Measurements from ENCODE around the gene TNRC18.

DNA sequence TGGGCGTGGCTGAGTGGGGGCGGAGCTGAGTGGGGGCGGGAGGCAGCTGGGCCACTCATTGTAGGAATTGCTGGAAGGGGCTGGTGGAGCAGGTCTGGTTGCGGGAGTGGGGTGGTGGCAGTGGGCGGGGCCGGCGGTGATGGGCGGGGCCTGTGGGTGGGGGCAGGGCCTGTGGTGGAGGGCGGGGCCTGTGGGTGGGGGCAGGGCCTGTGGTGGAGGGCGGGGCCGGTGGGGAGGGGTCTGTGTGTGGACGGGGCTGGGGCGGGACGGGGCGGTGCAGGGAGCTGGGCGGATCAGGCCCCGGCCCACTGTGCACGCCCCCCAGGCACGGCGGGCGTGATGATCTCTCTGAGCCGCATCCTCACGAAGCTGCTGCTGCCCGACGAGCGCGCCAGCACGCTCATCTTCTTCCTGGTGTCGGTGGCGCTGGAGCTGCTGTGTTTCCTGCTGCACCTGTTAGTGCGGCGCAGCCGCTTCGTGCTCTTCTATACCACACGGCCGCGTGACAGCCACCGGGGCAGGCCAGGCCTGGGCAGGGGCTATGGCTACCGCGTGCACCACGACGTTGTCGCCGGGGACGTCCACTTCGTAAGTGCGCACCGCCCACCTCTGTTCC, 126.9 kb downstream of the TNRC18 start:
- TF ChIP-seq, protein P1, sequence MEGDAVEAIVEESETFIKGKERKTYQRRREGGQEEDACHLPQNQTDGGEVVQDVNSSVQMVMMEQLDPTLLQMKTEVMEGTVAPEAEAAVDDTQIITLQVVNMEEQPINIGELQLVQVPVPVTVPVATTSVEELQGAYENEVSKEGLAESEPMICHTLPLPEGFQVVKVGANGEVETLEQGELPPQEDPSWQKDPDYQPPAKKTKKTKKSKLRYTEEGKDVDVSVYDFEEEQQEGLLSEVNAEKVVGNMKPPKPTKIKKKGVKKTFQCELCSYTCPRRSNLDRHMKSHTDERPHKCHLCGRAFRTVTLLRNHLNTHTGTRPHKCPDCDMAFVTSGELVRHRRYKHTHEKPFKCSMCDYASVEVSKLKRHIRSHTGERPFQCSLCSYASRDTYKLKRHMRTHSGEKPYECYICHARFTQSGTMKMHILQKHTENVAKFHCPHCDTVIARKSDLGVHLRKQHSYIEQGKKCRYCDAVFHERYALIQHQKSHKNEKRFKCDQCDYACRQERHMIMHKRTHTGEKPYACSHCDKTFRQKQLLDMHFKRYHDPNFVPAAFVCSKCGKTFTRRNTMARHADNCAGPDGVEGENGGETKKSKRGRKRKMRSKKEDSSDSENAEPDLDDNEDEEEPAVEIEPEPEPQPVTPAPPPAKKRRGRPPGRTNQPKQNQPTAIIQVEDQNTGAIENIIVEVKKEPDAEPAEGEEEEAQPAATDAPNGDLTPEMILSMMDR (IDR thresholded peaks at IDR 0.05; ENCODE audit: low read length): no peak
- no peak for TF ChIP-seq EZH2 (IDR thresholded peaks at IDR 0.05; ENCODE audit: borderline replicate concordance, low read length)
